GM18511 (cell line): ENCODE data around the gene TANC1.
A peak's percentile ranks its signal among the peaks of the same experiment; 100 is the strongest.
"Not testable (repeated sequence)": the region's sequence is repeated elsewhere in the genome, so short reads cannot be mapped to it uniquely, and the experiment has no call there.

Experiments used
- ATAC-seq: cut with Tn5 transposase; IDR thresholded peaks from one replicate; pipeline ENCODE4 v1.9.1; 2021; ENCODE audit warnings: mild to moderate bottlenecking, moderate library complexity; ENCODE audit not compliant: unreplicated experiment

TANC1 gene

DNA sequence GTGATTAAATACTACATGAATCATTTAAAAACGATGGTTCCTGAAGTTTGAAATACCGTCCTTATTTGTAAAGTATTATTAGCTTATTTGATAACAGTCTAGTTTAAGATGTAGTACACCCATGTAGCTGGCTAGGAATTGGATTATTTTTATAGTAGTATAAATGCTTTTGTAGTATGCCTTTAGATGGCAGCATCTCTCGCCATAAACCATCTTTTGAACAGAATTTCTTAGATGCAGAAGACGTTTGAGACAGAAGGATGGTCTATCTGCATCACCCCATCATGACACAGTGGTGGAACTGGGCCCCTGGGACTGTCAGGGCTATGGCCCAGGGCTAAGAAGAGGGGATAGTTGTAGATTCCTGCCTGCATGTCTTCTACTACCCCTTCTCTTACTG lies 165.4 kb downstream of the TANC1 start:
- no peak for ATAC-seq

DNA sequence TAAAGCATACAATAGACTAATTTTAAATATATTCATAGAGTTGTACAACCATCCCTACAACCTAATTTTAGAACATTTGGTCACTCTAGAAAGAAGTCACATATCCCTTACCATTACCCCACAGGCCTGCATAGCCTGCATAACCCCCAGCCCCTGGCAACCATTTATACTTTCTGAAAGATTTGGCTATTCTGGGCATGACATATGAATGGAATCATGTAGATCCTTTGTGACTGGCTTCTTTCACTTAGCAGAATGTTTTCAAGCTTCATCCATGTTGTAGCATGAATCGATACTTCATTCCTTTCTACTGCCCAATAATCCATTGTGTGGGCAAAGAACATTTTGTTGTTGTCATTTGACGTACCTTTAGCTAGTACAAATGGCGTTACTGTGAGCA lies 166.5 kb downstream of the TANC1 start:
- ATAC-seq: no peak

DNA sequence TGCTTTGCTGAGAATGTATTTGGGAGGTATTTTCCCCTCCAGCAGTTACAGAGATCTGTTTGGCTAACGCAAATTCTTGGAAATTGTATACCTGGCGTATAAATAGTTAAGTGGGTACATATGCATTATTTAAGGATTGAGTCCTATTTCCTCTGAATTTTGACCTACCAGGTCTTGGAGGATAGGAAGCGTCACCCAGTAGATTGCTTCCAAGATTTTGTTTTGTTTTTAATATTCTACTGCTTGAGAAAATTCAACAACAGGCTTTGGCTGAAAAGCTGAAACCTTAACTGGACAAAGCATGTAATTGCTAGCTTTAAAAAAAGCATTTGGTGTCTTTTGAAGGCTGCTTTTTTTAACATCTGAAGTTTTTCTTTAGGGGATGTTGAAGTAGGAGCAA lies 168.0 kb downstream of the TANC1 start:
- ATAC-seq: no peak

DNA sequence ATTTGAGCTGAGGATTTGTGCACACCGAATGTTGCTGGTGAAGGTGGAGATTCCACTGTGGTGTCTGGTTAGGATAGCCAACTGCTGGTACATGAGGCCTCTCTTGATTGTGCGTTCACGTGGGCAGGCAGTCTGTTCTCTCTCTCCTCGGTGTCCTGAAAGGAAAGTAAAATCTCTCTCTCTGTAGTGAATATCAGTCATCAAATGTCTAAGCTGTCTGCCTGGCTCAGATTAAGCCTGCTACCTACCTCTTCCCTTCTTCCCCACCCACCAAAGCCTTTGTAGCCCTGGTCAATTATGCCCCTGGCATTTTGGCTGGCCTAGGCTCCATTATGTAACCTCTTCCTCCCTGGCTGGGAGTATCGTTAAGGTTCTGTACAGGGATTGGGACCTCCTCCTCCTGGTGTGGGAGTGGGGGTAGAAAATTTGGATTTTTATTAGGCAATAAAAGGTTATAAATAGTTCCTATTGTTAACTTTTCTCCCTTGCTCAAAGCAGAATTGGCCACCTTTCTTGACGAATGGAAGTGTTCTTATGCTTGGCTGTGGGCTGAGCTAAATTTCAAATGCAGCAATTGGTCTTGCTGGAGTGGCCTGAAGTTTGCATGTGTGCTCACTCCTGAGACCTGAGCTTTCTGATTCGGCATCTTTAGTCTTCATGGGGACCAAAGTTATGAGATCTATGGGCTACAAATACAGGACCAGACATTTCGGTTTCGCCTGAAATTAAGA lies 169.2 kb downstream of the TANC1 start:
- no peak for ATAC-seq

DNA sequence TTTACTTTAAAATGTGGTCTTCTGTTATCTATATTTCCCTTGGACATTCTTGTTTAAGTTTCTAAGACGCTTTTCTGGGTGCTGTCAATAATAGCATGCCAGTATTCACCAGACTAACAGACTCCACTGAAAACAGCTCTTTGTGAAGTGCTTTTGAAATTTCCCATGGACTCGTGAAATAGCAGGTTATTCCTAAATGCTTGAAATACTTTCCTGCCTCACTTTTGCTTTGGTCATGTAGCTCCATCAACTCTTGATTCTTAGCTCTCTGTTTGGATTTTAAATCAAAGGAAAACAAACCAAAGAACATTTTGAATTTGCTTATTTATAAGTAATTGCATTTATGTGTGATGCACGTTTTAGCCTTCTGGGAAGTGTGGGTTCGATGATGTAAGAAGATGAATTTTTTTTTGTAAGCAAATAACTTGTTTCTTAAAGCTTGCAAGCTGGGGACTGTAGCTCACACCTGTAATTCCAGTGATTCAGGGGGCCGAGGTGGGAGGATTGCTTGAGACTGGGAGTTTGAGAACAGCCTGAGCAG lies 170.3 kb downstream of the TANC1 start:
- no peak for ATAC-seq

DNA sequence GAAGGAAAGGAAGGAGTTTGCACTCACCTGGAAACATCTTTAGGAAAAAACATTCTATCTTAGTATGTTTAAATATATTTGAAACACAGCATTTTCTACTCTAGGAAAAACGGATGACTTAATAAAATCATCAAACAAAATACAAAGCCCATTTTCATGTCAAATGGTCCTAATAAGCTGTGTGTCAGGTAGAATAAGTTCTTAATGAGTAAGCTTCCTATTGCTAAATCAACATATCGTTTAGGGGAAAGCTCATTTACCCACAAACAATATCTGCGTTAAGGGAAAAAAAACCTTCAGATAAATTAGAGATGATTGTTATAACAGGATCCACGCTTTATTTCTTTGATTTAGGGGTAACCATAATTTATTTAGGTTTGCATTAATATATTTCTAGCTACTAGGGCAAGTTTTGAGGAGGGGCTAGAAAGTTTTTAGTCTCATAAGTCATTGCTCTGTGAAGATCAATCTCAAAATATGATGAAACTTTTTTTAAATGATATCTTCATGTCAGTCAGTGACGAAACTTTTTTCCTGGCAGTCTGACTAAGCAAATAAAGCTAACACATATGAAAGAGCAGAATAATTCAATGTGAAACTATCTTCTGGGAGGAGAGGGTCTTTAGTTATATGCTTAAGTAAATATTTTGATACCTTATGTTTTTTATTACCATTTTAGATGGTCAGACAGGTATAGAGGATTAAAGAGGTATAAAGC lies 170.9 kb downstream of the TANC1 start:
- ATAC-seq: no peak

DNA sequence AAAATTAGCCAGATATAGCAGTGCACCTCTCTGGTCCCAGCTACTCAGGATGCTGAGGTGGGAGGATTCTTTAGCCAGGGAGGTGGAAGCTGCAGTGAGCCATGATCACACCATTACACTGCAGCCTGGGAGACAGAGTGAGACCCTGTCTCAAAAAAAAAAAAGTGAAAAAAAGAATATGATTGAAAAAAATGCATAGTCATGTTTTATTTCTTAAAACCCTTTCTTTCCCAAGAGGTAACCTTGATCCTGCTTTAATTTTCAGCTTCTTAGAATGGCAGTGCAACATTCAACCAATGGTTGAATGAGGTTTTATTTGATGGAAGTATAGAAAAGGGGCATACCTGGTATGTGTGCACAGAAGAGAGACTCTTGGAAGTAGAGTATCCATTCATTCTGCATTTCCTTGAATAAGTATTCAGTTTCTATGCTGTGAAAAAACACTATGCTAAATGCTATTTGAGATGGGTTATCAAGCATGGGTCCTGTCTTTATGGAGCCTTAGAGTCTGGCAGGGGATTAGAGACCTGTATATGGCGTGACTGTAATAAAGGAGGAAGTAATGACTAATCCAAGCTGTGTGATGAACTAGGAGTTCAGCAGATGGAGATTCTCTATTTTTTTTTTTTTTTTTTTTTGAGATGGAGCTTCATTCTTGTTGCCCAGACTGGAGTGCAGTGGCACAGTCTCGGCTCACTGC lies 171.8 kb downstream of the TANC1 start:
- ATAC-seq: no peak

DNA sequence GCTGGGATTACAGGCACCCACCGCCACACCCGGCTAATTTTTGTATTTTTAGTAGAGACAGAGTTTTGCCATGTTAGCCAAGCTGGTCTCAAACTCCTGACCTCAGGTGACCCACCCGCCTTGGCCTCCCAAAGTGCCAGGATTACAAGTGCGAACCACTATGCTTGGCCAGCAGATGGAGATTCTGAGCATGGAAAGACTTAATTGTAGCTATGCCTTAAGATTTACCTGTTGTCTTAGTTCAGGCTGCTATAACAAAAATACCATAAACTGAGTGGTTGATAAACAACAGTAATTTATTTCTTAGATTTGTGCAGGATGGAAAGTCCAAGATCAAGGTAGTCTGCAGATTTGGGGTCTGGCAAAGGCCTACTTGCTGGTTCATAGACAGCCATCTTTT lies 172.4 kb downstream of the TANC1 start:
- not testable (repeated sequence) for ATAC-seq

DNA sequence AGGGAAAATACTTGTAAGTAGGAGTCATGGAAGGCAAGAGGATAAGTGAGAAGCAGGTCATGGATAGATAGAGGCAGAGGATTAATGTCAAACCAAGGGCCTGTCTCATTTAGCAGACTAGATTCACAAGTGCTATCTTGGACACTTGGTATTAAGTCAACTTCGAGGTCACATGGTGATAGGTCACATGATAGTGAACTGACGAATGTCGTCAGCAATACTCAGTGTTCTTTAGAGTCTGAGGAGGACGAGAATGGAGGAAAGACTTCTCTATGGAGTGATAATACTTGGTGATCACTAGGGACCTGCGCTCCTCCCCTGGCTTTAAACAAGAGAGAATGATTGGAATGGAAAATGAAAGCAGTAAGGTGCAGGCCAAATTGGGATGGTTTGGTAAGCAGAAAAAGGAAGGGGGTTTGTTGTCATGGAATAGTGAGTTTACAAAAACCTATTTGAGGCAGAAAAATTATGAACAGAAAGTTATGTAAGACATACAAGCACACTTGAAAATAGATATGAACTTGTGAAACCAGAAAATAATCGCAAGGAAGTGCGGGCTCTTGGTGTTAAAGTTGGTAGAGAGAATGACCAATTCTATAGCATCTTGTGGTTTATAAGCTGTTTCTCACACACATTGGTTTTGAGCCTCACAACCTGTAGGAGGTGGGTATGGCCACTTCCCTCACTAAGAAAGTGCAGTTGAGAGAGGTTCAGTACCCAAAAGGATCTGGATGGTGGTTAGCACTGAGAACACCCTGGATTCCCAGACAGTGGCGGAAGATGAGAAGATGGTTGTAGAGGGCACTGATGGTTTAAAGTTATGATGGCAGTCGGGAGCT lies 176.6 kb downstream of the TANC1 start:
- peak; percentile 61 for ATAC-seq

DNA sequence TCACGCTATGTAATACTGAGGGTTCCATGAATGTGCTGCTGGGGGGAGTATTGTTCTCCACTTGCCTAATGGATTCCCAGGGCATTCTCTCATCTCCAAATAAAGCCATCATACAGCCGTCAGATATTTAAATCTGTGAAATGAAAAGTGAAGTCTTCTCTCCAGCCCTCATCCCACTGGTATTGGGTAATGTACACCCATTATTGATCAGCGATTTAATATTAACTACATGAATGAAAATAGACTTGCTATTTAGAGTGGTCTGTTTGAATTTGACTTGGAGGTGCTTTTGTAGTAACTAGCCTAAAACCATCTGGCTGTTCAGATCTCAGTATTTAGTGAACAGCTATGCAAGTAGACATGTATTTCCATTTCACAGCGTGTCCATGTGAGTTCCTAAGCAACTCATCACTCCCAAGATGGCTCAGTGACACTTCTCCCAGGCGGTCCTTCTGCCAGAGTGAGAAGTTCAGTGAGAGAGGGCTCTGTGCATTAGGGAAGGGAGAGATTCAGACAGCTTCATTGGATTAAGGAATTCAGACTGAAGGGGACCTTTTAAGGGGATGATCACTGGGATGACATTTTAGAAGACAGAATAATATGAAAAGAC lies 177.4 kb downstream of the TANC1 start:
- ATAC-seq: no peak

DNA sequence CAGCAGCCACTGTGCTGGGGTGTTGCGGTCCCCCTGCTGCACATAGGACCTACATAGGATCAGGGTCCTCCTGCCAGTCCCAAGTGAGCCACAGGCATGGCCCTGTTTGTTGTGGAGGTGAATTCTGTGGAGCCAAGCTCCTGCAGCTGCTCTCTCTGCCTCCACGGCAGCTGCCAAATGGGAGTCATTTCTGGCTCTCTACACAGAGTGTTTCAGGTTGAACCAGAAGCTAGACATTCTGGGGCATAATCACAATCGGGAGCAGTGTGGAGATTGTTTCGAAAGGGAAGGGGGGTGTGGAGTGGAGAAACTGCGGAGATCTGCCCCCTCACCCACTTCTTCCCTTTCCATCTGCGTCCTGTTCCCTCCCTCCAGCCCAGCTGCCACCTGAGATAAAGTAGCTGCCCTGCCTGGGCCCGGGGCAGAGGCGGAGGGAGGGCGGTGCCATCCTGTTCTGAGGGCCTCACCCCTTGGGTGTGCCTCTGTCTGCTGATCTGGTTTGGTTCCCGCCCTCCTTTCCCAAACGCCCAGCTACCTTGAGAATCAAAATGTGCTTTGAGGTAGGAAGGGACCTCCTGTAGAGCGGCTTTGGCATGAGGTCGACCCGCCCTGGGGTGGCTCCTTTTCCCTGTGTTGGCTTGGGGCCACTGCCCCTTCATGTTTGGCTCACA lies 178.7 kb downstream of the TANC1 start:
- no peak for ATAC-seq

DNA sequence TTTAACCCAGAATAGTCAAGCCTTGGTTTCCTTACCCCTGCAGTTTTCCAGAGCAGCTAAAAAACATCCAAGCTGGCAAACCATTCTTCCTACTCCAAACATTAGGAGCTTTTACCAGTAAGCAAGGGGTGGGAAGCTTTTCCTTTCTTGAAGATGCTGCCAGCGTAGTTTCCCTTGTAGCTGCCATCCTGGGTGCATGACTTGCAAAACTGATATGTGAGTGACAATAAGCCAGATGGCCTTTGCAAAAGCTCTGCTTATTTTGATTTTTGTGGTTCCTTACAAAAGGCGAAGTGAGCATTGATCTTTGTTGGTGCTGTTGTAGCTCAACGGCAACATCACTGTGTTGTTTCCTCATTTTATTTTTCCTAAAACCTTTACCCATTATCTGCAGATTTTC lies 179.2 kb downstream of the TANC1 start:
- ATAC-seq: no peak

DNA sequence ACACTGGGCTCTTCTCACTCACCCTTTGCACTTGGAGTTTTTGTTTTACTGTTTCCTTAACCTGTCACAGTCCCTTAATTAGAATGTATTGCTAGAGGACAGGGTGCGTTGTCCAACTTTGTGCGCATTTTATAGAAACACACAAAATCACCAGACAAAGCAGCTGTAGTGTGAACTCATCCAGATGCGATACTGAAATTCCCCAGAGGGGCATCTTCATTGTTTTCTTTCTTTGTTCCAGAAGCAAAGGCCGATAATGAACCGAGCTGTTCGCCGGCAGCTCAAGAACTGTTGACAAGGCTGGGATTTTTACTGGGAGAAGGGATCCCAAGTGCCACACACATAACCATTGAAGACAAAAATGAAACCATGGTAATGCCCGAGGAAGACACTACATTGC lies 180.5 kb downstream of the TANC1 start:
- ATAC-seq: no peak

DNA sequence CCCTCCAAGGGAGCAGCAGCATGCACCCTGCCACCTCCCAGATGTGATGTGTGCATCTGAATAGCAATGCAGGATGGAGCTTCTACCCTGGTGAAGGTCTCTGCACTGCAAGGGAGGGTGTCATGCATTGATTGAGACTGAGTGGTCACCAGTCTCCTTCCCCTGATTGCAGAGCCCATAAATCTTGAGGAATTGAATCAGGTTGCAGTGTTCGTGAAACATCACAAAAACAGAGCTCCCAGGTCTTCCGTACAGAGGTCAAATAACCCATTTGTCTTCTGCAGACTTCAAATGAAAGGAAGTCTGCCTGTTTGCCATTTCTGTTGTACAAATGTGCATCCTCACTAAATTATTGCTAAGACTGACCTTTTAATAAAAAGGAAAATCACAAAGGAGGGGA lies 181.3 kb downstream of the TANC1 start:
- ATAC-seq: no peak

DNA sequence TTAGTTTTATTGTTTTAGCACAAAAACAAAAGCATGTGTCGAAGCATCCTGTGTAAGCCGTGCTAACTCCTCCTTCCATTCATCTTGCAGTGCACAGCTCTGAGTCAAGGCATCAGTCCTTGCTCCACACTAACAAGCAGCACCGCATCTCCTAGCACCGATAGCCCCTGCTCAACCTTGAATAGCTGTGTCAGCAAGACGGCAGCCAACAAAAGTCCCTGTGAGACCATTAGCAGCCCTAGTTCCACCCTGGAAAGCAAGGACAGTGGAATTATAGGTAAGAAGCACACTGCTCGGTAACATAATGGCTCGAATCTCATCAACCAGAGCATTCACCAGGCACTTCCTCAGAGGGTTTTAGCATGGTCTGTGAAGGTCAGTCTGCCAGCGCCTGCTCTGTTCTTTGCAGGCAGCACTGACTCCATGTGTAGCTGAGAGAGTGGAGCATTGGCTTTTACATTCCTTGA lies 181.9 kb downstream of the TANC1 start:
- ATAC-seq: no peak

DNA sequence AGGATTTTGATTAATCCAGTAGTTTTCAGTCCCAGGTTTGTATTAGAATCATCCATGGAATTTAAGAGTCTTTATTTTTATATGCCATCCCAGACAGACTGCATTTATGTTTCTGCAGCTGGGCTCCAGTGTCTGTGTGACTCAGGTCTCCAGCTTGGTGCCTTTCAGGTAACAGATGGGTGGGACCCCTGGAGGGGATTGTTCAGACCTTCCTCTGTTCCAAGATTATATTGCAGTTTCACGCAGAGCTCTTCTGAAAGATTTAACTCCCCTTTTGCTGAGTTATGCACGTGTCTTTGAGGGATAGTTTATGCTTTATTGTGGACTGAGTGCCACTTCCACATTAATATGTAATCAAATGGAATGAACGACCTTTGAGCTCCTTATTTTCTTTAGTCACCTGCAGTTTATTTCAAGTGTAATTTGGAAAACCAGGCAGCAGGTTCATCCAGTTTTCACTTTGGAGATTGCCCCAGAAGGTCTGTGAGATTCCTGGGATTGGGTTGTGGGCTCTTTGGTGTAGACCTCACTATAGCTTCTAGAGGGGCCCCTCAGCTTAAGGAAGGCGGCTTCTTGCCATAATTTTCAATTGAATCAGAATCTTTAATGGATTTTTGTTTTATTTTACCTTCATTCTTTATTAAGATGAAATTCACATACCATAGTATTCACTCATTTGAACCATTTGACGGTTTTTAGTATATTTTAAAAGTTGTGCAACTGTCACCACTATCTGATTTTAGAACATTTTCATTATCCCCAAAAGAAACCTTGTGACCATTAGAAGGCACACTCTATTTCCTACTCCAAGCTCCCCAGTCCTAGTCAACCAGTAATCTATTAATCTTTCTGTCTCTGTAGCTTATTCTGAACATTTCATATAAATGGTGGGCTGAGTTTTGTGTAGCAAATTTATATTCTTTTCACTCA lies 183.0 kb downstream of the TANC1 start:
- no peak for ATAC-seq

DNA sequence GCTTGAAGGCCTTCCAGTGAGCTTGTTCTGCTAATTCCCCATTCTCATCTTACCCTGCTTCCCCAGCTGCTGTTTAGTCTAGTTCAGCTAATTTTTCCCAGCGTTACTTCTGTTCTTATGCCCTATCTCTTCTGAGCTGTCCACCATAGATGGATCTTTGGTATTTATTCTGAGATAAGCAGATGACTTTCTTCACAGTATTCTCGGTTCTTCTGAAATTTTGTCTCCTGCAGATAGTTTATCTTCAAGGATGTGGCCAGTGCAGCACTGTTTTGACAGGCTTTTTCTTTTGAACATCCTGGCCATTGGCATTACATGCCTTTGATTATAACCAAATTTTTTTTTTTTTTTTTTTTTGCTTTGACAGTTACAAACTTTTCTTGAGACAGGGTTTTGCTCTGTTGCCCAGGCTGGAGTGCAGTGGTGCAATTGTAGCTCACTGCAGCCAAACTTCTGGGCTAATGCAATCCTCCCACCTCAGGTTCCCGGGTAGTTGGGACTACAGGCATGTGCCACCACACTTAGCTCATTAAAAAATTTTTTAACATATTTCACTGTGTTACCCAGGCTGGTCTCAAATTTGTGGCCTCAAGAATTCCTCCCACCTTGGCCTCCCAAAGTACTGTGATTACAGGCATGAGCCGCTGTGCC lies 183.8 kb downstream of the TANC1 start:
- ATAC-seq: no peak

DNA sequence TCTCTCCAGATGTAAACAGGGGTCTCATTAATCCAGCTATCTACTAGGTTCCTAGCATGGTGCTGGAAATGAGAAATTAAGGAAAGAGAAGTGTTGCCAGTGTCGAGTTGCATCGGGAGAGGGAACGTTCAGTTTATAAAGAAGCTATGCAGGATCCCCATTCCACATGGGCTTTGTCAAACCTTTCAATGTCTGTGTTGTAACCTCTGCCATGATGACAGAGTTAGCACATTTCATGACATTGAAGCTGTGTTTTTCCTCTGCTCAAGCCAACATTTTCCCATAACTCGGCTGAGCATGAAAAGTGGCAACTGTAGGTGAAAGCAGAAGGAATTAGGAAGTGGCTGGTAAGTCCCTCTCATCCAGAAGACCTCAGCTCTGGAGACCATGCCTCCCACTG lies 184.6 kb downstream of the TANC1 start:
- ATAC-seq: no peak
